HG03103 (cell line): ENCODE results near the gene TTC7B.

ENCODE experiments used
- ATAC-seq: cut with Tn5 transposase; IDR thresholded peaks from one replicate; pipeline ENCODE4 v1.9.1; 2021; ENCODE audit warnings: low read depth; ENCODE audit not compliant: unreplicated experiment

TTC7B gene

GRCh38 chr14:90521084-90521929 lies 294.9 kb downstream of the TTC7B start:
- no peak for ATAC-seq

GRCh38 chr14:90520326-90520725 lies 295.9 kb downstream of the TTC7B start:
- no peak for ATAC-seq

- no peak for ATAC-seq
Measured at GRCh38 chr14:90519262-90519920, 296.8 kb downstream of the TTC7B start.

- no peak for ATAC-seq
Measured at GRCh38 chr14:90518941-90519256, 297.3 kb downstream of the TTC7B start.

GRCh38 chr14:90518069-90518940 lies 297.9 kb downstream of the TTC7B start:
- no peak for ATAC-seq

GRCh38 chr14:90517076-90517841 lies 299.0 kb downstream of the TTC7B start:
- ATAC-seq: no peak

GRCh38 chr14:90514566-90514965 lies 301.7 kb downstream of the TTC7B start:
- no peak for ATAC-seq

- no peak for ATAC-seq
Measured at GRCh38 chr14:90514015-90514398, 302.2 kb downstream of the TTC7B start.

GRCh38 chr14:90513161-90514014 lies 302.8 kb downstream of the TTC7B start:
- ATAC-seq: no peak

- ATAC-seq: no peak
Measured at GRCh38 chr14:90512329-90512991, 303.8 kb downstream of the TTC7B start.

GRCh38 chr14:90511795-90512328 lies 304.4 kb downstream of the TTC7B start:
- ATAC-seq: no peak

GRCh38 chr14:90511252-90511651 lies 305.0 kb downstream of the TTC7B start:
- ATAC-seq: no peak

- ATAC-seq: no peak
Measured at GRCh38 chr14:90510159-90510558, 306.1 kb downstream of the TTC7B start.

GRCh38 chr14:90509403-90509802 lies 306.8 kb downstream of the TTC7B start:
- no peak for ATAC-seq

- no peak for ATAC-seq
Measured at GRCh38 chr14:90508536-90509254, 307.5 kb downstream of the TTC7B start.

- ATAC-seq: no peak
Measured at GRCh38 chr14:90508036-90508435, 308.2 kb downstream of the TTC7B start.

GRCh38 chr14:90507428-90507827 lies 308.8 kb downstream of the TTC7B start:
- ATAC-seq: no peak

GRCh38 chr14:90506748-90507147 lies 309.5 kb downstream of the TTC7B start:
- ATAC-seq: no peak
